ENCODE measurements around the gene MAG.

The MAG gene

GRCh38 chr19:35363001-35363590 lies 71.1 kb downstream of the MAG start:
- DNase-seq (ENCODE audit: low spot score): no peak
